Measurements from ENCODE around the gene PLPPR1.

The PLPPR1 gene

GRCh38 chr9:101065930-101066329 lies 37.4 kb downstream of the PLPPR1 start:
- H3K27ac ChIP-seq: no peak overlapping the region
- TF ChIP-seq CTCF (IDR thresholded peaks at IDR 0.05): no peak

GRCh38 chr9:101068696-101069095 lies 40.2 kb downstream of the PLPPR1 start:
- TF ChIP-seq ZFX (IDR thresholded peaks at IDR 0.05; ENCODE audit: borderline replicate concordance) (no peak), CTCF (IDR thresholded peaks at IDR 0.05) (no peak)

GRCh38 chr9:101072259-101072658 lies 43.7 kb downstream of the PLPPR1 start:
- TF ChIP-seq ZFX (IDR thresholded peaks at IDR 0.05; ENCODE audit: borderline replicate concordance) (no peak), CTCF (IDR thresholded peaks at IDR 0.05) (no peak)
- no peak overlapping the region for H3K27ac ChIP-seq

More at GRCh38 chr9:101068696-101069095, 40.2 kb downstream of the PLPPR1 start:
- no peak overlapping the region for H3K27ac ChIP-seq

- TF ChIP-seq ZFX (IDR thresholded peaks at IDR 0.05; ENCODE audit: borderline replicate concordance): no peak
- TF ChIP-seq CTCF (IDR thresholded peaks at IDR 0.05): no peak
- no peak overlapping the region for H3K27ac ChIP-seq
Measured at GRCh38 chr9:101073122-101073521, 44.6 kb downstream of the PLPPR1 start.

- H3K27ac ChIP-seq: no peak overlapping the region
- TF ChIP-seq CTCF (IDR thresholded peaks at IDR 0.05) (no peak), ZFX (IDR thresholded peaks at IDR 0.05; ENCODE audit: borderline replicate concordance) (no peak)
Measured at GRCh38 chr9:101081641-101082040, 53.1 kb downstream of the PLPPR1 start.

GRCh38 chr9:101083448-101084202 lies 55.1 kb downstream of the PLPPR1 start:
- no peak overlapping the region for H3K27ac ChIP-seq
- no peak for TF ChIP-seq ZFX (IDR thresholded peaks at IDR 0.05; ENCODE audit: borderline replicate concordance)
- TF ChIP-seq CTCF (IDR thresholded peaks at IDR 0.05): no peak

GRCh38 chr9:101087426-101087825 lies 58.9 kb downstream of the PLPPR1 start:
- no peak for TF ChIP-seq CTCF (IDR thresholded peaks at IDR 0.05)
- TF ChIP-seq ZFX (IDR thresholded peaks at IDR 0.05; ENCODE audit: borderline replicate concordance): no peak
- no peak overlapping the region for H3K27ac ChIP-seq
